ENCODE results near the gene PRB3.

Gene PRB3

DNA sequence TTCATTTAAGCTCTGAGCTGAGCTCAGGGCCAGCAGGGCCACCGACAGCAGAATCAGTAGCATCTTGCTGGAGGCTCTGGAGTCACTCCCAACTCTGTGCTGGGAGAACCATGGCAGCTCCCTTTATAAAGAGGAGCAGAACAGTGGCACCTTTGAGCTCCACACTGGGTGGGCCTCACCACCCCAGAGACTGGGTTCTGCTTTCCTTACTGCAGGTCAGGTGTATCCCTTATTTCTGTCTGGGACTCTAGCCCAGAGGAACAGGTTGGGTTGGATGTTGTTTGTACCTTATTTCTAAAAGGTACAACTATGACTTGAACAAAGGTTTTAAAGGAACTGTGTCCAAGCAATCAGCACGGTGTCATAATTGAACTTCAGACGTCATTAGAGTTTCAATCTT, at the start of gene PRB3:
Gene PRB3, minus strand, starts transcription at position 101 of the 400 bp plus-strand sequence. Its CDS starts 38 bp downstream, at position 63.
- DNase-seq (ENCODE audit: low read depth): no peak

DNA sequence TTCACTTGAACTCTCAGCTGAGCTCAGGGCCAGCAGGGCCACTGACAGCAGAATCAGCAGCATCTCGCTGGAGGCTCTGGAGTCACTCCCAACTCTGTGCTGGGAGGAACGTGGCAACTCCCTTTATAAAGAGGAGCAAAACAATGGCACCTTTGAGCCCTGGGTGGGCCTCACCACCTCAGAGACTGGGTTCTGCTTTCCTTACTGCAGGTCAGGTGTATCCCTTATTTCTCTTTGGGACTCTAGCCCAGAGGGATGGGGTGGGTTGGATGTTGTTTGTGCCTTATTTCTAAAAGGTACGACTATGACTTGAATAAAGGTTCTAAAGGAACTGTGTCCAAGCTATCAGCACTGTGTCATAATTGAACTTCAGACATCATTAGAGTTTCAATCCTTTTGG, 40.8 kb upstream of the PRB3 start, which contains the start of gene PRB4:
Gene PRB4, minus strand, starts transcription at position 101 of the 400 bp plus-strand sequence. Its CDS starts 38 bp downstream, at position 63.
- no peak for DNase-seq (ENCODE audit: low read depth)

DNA sequence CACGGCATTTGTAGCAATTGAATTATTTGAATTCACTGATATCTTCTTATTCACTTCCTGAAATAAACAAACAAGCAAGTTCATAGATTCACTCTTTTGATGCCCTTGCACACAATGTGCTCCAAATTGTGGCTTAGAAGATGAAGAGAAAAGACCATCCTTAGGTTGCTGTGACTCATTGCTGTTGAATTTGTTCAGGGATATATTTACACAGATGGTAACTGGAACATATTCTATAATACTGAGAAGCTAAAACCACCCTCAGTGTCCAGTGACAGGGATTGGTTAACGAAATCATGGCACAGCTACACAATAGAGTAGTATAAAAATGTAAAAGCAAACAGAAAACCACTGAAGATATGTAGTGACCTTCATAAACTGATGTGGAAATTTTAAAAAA, 37.6 kb upstream of the PRB3 start:
- no peak for DNase-seq (ENCODE audit: low read depth)

DNA sequence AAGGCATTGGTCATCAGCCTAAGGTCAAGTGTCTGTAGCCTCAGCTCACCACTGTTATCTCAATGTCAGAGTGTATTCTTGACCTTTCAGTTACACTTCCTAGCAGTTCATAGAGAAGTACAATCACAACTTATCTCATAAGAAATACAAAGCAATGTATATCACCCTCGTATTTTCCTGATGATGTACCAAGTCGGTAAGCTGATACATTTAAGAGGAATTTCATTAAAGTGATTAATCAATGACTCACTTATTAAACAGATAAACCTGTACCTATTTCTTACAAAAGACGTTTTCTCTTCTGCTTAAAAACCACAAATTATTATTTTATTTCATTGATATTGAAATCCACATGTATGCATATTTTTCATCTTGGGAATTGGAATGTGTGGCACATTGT, 3.9 kb upstream of the PRB3 start:
- DNase-seq (ENCODE audit: low read depth): no peak

DNA sequence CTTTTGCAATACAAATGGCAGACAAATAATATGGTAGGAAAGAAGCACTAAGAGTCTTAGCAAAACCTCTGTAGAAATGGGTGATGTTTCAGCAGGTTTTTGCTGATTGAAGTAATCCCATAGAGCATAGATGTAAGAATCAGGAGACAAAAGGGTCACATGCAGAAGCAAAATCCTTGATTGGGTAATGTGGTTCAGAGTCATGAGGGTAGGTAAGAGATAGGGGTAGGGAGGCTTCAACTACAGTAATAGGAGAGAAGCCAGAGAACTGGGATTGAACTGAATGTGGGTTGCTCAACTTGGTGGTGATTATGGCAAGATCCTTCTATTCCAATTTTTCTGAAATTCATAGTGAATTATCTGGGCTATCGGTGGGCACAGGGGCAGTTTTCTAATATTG, 5.0 kb downstream of the PRB3 start:
- no peak for DNase-seq (ENCODE audit: low read depth)

DNA sequence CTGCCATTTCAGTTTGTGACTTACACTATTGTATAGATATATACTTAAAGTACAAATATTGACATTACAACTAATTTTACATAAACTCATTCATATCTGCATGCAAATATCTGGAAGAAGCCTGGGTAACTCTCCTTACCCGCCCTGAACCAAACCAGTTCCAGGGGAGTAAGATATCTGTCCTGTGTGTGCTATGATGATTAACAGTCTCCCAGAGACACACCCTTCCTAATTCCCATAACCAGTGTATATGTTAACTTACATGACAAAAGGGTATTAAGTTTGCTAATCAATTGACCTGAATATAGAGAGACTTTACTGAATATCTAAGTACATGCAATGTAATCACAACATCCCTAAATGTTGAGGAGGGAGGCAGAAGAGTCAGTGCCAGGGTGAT, 23.0 kb downstream of the PRB3 start:
- no peak for DNase-seq (ENCODE audit: low read depth)

DNA sequence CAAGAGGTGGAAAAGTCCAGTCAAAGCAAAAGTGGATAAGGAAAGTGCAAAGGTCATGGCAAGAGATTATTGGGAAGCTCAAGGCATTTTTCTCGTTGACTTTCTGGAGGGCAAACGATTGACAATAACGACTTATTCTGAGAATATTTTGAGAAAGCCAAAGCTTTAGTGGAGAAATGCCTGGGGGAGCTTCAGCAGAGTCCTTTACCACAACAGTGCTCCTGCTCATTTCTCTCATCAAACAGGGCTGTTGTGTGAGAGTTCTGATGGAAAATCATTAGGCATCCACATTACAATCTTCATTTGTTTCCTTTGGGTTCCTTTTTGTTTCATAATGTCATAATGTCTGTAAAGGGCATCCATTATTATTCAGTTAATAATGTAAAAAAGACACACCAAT, 26.9 kb downstream of the PRB3 start:
- no peak for DNase-seq (ENCODE audit: low read depth)

DNA sequence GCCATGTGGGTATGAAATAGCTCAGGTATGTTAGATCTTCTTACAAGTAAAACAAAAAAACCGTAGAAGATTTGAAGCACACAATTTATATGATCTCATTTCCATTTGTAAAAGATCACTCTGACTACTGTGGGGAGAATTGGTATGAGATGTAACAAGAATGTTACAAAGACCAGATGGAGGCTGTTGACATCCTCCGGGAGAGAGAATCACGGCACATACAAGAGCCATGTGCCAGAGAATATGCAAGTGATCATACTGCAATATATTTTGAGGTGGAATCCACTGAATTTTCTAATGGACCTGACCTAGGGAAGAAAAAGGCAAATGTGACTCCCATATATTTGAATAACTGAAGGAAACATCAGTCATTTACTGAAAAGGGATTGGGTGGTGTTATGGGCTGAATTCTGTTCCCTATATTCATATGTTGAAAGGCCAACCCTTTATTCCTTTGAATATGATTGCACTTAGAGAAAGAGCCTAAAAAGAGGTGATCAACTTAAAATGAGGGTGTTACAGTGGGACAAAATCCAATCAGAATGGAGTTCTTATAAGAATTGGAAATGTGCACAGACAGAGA, 29.1 kb downstream of the PRB3 start:
- DNase-seq (ENCODE audit: low read depth): no peak

DNA sequence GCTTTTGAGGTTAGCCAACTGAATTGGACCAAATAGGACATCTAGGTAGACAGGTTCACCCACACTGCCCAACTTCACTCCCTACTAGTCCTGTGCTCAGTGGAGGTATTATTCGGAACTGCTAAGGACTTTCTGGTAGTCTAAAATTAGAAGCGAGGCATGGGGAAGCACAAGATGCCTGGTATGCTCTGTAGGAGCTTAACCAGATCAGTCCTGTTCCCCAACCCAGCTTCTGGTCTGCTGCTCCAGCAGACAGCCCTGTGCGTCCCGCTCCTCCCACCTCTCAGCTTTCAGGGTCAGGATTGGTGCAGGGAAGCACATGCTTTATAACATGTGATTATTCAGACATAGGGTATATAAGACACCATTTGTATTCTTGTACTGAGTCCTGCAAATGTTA, 31.2 kb downstream of the PRB3 start:
- DNase-seq (ENCODE audit: low read depth): no peak

DNA sequence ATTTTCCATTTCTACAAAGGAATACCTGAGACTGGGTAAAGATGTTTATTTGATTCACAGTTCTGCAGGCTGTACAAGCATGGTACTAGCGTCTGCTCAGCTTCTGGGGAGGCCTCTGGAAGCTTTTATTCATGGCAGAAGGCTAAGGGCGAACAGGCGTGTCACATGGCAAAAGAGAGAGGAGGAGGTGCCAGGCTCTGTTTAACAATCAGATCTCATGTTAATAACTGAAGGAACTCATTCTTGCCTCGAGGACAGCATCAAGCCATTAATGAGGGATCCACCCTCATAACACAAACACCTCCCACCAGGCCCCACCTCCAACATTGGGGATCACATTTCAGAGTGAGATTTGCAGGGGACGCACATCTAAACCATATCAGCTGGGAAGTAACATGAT, 36.0 kb downstream of the PRB3 start:
- no peak for DNase-seq (ENCODE audit: low read depth)

DNA sequence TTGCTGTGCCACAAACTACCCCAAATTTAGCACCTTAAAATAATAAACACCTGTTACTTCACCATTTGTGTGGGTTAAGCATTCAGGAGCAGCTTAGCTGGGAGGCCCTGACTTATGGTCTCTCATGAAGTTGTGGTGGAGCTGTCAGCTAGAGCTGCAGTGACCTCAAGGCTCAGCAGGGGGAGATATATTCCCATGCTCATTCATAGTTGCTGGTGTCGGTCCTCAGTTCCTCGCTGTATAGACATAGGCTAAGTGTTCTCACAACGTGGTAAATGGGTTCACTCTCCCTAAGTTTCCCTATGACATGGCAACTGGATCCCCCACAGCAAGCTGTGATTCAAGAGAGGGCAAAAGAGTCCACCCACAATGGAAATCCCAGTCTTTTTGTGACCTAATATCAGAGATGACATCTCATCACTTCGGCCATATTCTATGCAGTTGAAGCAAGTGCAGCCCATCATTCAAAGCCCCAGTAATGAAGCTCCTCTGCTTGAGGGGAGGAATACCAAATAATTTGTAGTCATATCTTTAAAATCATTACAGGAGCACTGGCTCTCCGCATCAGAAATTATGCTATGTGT, 41.1 kb downstream of the PRB3 start:
- DNase-seq (ENCODE audit: low read depth): no peak

DNA sequence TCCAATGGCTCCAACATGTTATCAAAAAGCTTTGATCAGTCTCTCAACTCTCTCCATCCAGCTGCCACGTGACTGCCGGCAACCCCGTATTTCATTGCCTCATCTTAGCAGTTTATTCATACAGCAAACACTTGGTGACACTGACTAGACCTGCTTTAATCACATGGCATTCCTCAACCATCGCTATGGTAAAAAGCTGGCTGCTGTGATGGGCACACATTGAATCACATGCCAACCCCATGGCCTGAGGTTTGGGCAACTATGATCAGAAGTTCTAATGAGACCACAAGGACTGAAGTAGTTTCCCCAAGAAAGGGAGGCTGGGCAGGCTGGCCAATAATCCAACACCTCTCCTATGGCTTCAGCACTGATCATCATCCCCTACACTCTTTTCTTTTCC, 42.1 kb downstream of the PRB3 start:
- DNase-seq (ENCODE audit: low read depth): no peak
